GM19239 (cell line): Measurements from ENCODE around the gene PHLPP1.
"Not testable (repeated sequence)": the region's sequence is repeated elsewhere in the genome, so short reads cannot be mapped to it uniquely, and the experiment has no call there.

Experiments used
- DNase-seq: peaks from one replicate; pipeline ENCODE4 v3.0.0; 2011; ENCODE audit warnings: low spot score; ENCODE audit not compliant: insufficient read length
- FAIRE-seq: peaks from 2 replicates; lab custom pipeline; 2011; peaks lifted over from hg19 to GRCh38; lab: Jason Lieb, UNC

PHLPP1 gene

DNA sequence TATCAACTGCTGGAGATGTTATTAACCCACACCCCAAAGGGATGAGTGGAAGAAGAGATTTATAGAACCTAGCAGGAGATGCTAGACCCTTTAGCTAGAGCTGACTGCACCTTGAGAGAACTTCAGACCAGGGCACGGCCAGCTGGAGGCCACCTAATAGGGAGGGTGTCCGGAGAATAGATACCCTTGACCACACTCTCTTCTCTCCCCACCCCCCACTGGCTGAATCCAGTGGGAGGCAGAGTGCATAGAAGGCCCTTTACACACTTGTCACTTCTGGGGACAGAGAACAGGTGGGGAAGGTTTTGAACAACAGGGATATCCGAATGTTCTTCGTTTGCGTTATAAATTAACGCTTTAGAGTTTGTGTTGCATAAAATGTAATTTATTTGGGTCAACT lies 84.6 kb downstream of the PHLPP1 start:
- no peak for FAIRE-seq

GRCh38 chr18:62802523-62802922 lies 87.2 kb downstream of the PHLPP1 start:
- FAIRE-seq: no peak

More for the DNA sequence above, 84.6 kb downstream of the PHLPP1 start:
- DNase-seq: no peak

GRCh38 chr18:62807396-62807795 lies 92.1 kb downstream of the PHLPP1 start:
- no peak for FAIRE-seq

More at GRCh38 chr18:62802523-62802922, 87.2 kb downstream of the PHLPP1 start:
- DNase-seq: no peak

GRCh38 chr18:62808123-62808522 lies 92.8 kb downstream of the PHLPP1 start:
- DNase-seq (no peak), FAIRE-seq (no peak)

More at GRCh38 chr18:62807396-62807795, 92.1 kb downstream of the PHLPP1 start:
- no peak for DNase-seq

- FAIRE-seq, DNase-seq: not testable (repeated sequence)
Measured at GRCh38 chr18:62809445-62809844, 94.1 kb downstream of the PHLPP1 start.

- FAIRE-seq (no peak), DNase-seq (no peak)
Measured at GRCh38 chr18:62809900-62810299, 94.6 kb downstream of the PHLPP1 start.

- DNase-seq (no peak), FAIRE-seq (no peak)
Measured at GRCh38 chr18:62810682-62811081, 95.3 kb downstream of the PHLPP1 start.

- FAIRE-seq (no peak), DNase-seq (no peak)
Measured at GRCh38 chr18:62811674-62812073, 96.3 kb downstream of the PHLPP1 start.

- DNase-seq: no peak
- no peak for FAIRE-seq
Measured at GRCh38 chr18:62812242-62812641, 96.9 kb downstream of the PHLPP1 start.

GRCh38 chr18:62812876-62813275 lies 97.5 kb downstream of the PHLPP1 start:
- FAIRE-seq (no peak), DNase-seq (no peak)

DNA sequence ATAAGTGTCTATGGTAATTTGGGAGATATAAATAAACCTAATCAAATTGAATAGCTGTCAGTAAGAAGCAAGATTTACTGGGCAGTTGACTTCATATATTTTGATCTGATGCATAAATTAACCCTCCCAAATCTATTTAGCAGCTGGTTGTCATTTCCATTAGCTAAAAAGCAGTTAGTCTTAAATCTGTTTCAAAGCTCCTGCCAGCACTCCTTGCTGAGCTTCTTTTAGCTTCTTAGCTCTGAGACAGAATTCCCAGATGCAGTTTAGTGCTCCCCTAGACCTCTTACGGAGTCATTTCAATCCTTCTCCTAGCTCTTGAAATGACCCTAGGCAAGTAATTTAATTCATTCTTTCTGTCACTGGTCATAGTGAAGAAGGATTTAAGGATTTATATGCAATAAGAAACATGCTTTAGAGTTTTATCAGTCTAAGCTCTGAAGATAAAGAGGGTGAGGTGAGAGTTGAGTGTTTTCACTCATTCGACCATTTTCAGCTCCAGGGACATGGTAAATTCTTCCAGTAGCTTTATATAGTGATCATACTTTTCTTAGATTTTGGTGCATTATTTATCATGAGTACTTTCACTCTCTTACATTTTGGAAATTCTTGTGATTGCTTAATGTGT lies 98.9 kb downstream of the PHLPP1 start:
- FAIRE-seq: no peak
- no peak for DNase-seq

DNA sequence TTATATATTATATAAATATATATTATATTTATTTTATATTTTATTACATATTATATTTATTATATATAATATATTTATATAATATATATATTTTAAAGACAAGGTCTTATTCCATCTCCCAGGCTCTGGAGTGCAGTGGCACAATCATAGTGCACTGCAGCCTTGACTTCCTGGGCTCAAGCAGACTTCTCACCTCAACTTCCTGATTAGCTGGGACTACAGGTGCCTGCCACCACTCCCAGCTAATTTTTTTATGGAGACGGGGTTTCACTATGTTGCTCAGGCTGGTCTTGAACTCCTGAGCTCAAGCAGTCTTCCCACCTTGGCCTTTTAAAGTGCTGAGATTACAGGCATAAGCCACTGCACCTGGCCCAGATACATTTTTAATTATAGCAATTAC lies 110.0 kb downstream of the PHLPP1 start:
- FAIRE-seq (no peak), DNase-seq (no peak)

DNA sequence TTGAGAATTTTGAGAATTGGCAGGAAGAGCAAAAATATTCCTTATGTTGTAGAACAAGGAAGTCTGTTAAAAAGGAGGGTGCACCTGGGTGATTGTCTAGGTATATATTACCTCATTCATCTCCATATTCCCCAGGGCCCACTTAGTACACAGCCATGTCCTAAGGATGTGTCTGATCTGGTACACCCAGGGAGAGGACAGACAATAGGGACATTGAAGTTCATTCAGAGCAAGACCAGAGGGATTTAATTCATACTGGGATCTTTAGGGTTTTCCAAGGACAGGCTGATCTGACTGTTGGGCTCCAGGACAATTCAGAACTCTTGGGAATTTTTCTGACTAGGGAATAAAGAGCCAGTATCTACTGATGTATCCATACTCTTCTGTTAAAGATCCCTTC lies 112.1 kb downstream of the PHLPP1 start:
- DNase-seq: no peak
- FAIRE-seq: peak; percentile 33

GRCh38 chr18:62828091-62828640 lies 112.8 kb downstream of the PHLPP1 start:
- peak; percentile 64 for FAIRE-seq

DNA sequence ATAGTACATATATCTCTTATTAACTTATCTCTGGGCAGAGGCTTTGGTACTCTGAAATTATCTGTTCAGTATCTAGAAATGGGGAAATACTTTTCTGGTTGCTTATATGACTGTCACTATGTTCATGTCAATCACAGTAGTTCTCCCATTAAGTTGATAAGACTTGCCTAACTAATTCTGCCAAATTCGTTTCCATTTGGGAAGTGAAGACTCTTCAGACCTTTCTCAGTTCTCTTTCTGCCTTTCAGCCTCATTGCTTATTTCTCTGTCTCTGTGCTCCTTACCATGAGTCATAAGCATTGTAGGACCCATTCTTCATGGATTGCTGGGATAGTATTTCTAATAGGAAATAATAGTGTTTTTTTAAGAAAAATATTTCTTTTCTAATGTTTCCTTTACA lies 113.5 kb downstream of the PHLPP1 start:
- DNase-seq (no peak), FAIRE-seq (peak; percentile 51)

More at GRCh38 chr18:62828091-62828640, 112.8 kb downstream of the PHLPP1 start:
- DNase-seq: no peak

DNA sequence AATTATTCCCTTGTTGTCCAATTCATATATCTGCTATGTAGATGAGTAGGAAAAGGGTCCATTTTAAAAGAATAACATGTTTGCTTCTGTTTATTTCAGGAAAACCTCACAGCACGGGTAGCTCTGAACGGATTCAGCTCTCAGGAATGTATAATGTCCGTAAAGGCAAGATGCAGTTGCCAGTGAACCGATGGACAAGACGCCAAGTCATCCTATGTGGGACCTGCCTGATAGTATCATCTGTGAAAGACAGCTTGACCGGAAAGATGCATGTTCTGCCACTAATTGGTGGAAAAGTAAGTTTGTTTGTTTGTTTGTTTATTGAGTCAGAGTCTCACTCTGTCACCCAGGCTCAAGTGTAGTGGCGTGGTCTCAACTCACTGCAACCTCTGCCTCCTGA lies 114.6 kb downstream of the PHLPP1 start:
- DNase-seq (no peak), FAIRE-seq (no peak)

DNA sequence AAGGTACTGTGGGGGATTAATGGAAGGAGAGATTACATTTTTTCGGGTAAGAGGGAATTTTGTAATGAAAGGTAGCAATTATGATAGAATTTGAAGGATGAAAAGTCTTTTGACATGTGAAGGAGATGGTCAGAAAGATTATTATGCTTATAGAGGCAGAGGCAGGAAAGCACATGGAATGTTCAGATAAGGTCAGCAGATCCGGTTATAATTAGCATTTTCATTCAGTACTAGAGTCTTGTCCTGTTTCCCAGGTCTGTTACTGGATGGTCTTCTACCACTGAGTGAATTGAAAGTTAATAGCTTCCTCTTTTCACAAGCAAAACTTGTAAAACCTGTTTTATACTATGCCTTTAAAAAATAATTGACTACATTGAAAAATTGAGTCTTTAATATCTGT lies 116.9 kb downstream of the PHLPP1 start:
- no peak for DNase-seq
- peak; percentile 89 for FAIRE-seq

GRCh38 chr18:62833494-62833893 lies 118.2 kb downstream of the PHLPP1 start:
- no peak for DNase-seq
- peak; percentile 49 for FAIRE-seq

DNA sequence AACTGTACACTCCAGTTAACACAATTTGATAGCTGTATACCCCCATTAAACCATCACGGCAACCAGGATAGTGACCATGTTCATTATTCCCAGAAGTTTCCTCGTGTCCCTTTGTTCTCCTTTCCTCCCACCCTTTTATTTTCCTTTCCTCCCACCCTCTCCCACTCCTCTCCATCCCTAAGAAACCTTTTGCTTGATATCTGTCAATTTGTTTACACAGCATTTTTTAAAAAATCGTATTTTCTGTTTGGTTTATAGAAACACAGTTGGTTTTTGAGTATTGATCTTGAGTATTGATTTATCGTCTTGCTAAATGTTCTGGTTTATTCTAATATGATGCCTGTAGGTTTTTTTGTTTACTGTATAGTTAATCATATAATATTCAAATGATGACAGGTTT lies 119.4 kb downstream of the PHLPP1 start:
- DNase-seq: no peak

GRCh38 chr18:62837011-62837410 lies 121.7 kb downstream of the PHLPP1 start:
- DNase-seq (no peak), FAIRE-seq (no peak)

More for the DNA sequence above, 119.4 kb downstream of the PHLPP1 start:
- peak; percentile 14 for FAIRE-seq

- peak; percentile 98 for FAIRE-seq
- DNase-seq: no peak
Measured at GRCh38 chr18:62838475-62839098, 123.2 kb downstream of the PHLPP1 start.
